Muscle layer of colon (tissue), 2 donors: ENCODE measurements around the gene KIF1B.

ENCODE experiments used
- H3K27ac ChIP-seq: one replicate; pipeline ENCODE4 v1.7.0; 2013; ENCODE audit warnings: low read depth, mild to moderate bottlenecking, low read length, moderate library complexity
- H3K27me3 ChIP-seq, 2 donors: one replicate each; pipeline ENCODE4 v1.7.0; 2013; ENCODE audit warnings: low read length in 2 of 2, mild to moderate bottlenecking in 2 of 2; ENCODE audit not compliant: insufficient read depth in 2 of 2, control insufficient read depth in 1 of 2
- H3K36me3 ChIP-seq: one replicate; pipeline ENCODE4 v1.7.0; 2013; ENCODE audit warnings: mild to moderate bottlenecking, low read length; ENCODE audit not compliant: insufficient read depth
- H3K4me1 ChIP-seq: one replicate; pipeline ENCODE4 v1.7.0; 2013; ENCODE audit warnings: mild to moderate bottlenecking, low read length; ENCODE audit not compliant: insufficient read depth
- H3K4me3 ChIP-seq, 2 donors: one replicate each; pipeline ENCODE4 v1.7.0; 2013; ENCODE audit warnings: low read length in 2 of 2, low read depth in 1 of 2, mild to moderate bottlenecking in 1 of 2, moderate library complexity in 1 of 2
- H3K9ac ChIP-seq: one replicate; pipeline ENCODE4 v1.7.0; 2013; ENCODE audit warnings: low read length
- H3K9me3 ChIP-seq: one replicate; pipeline ENCODE4 v1.7.0; 2013; ENCODE audit warnings: mild to moderate bottlenecking, low read length
- donor health status: abdominal sarcoma.
- donor health status: Adenocarcinoma of cecum.

The KIF1B gene

GRCh38 chr1:10209905-10210810 is at the start of gene KIF1B:
TSS of gene KIF1B (plus strand) at chr1:10210570. CDS start at chr1:10232329, 21,759 bp downstream.
- Histone ChIP-seq H3K27me3 (no peaks in the 10 kb centered on the region), H3K36me3 (no peaks in the 10 kb centered on the region), H3K4me1 (peaks cover 21% of the 10 kb centered on the region), H3K9me3 (no peaks in the 10 kb centered on the region), H3K27ac (peak within 1 kb of the TSS; percentile 95), H3K9ac (peak within 1 kb of the TSS; percentile 99), H3K4me3 (peak within 1 kb of the TSS; percentile 86 to 98)

GRCh38 chr1:10160907-10161490 is 49.4 kb upstream of the KIF1B start:
- Histone ChIP-seq H3K27ac (peak overlapping the region; percentile 66), H3K4me1 (peaks cover 14% of the 10 kb centered on the region), H3K9ac (no peak overlapping the region), H3K9me3 (no peaks in the 10 kb centered on the region), H3K4me3 (no peak overlapping the region), H3K27me3 (no peaks in the 10 kb centered on the region), H3K36me3 (peaks cover 31% of the 10 kb centered on the region)

GRCh38 chr1:10161541-10162290 is 48.7 kb upstream of the KIF1B start:
- H3K27ac ChIP-seq = peak overlapping the region; percentile 28
- peaks cover 37% of the 10 kb centered on the region for H3K36me3 ChIP-seq
- no peak overlapping the region for H3K9ac ChIP-seq
- no peaks in the 10 kb centered on the region for H3K27me3 ChIP-seq
- H3K9me3 ChIP-seq = no peaks in the 10 kb centered on the region
- H3K4me1 ChIP-seq = peaks cover 14% of the 10 kb centered on the region
- H3K4me3 ChIP-seq = no peak overlapping the region

- H3K4me3 ChIP-seq = no peak overlapping the region
- H3K27me3 ChIP-seq = no peaks in the 10 kb centered on the region
- no peaks in the 10 kb centered on the region for H3K4me1 ChIP-seq
- H3K27ac ChIP-seq = no peak overlapping the region
- H3K9ac ChIP-seq = no peak overlapping the region
- H3K36me3 ChIP-seq = peaks cover 57% of the 10 kb centered on the region
- H3K9me3 ChIP-seq = no peaks in the 10 kb centered on the region
Observed at GRCh38 chr1:10168912-10169514, 41.4 kb upstream of the KIF1B start.

- H3K9me3 ChIP-seq = no peaks in the 10 kb centered on the region
- H3K27ac ChIP-seq = no peak overlapping the region
- H3K4me3 ChIP-seq = no peak overlapping the region
- no peaks in the 10 kb centered on the region for H3K4me1 ChIP-seq
- H3K27me3 ChIP-seq = no peaks in the 10 kb centered on the region
- H3K9ac ChIP-seq = no peak overlapping the region
- H3K36me3 ChIP-seq = peaks cover 47% of the 10 kb centered on the region
Observed at GRCh38 chr1:10170239-10170574, 40.2 kb upstream of the KIF1B start.

- peaks cover 40% of the 10 kb centered on the region for H3K36me3 ChIP-seq
- H3K27ac ChIP-seq = no peak overlapping the region
- no peaks in the 10 kb centered on the region for H3K4me1 ChIP-seq
- no peaks in the 10 kb centered on the region for H3K27me3 ChIP-seq
- no peak overlapping the region for H3K9ac ChIP-seq
- H3K4me3 ChIP-seq = no peak overlapping the region
- no peaks in the 10 kb centered on the region for H3K9me3 ChIP-seq
Observed at GRCh38 chr1:10171105-10171767, 39.1 kb upstream of the KIF1B start.

- Histone ChIP-seq H3K36me3 (peaks cover 38% of the 10 kb centered on the region), H3K4me1 (no peaks in the 10 kb centered on the region), H3K27me3 (no peaks in the 10 kb centered on the region), H3K9ac (no peak overlapping the region), H3K27ac (no peak overlapping the region), H3K4me3 (no peak overlapping the region), H3K9me3 (no peaks in the 10 kb centered on the region)
Observed at GRCh38 chr1:10171995-10172669, 38.2 kb upstream of the KIF1B start.

- Histone ChIP-seq H3K27me3 (no peaks in the 10 kb centered on the region), H3K4me3 (no peak overlapping the region), H3K27ac (no peak overlapping the region), H3K9ac (no peak overlapping the region), H3K4me1 (no peaks in the 10 kb centered on the region), H3K9me3 (no peaks in the 10 kb centered on the region), H3K36me3 (peaks cover 30% of the 10 kb centered on the region)
Observed at GRCh38 chr1:10173582-10173981, 36.8 kb upstream of the KIF1B start.

- Histone ChIP-seq H3K36me3 (peaks cover 30% of the 10 kb centered on the region), H3K27me3 (no peaks in the 10 kb centered on the region), H3K4me3 (no peak overlapping the region), H3K9me3 (no peaks in the 10 kb centered on the region), H3K9ac (no peak overlapping the region), H3K4me1 (no peaks in the 10 kb centered on the region), H3K27ac (no peak overlapping the region)
Observed at GRCh38 chr1:10177876-10178275, 32.5 kb upstream of the KIF1B start.

GRCh38 chr1:10178597-10179405 is 31.6 kb upstream of the KIF1B start:
- Histone ChIP-seq H3K9ac (no peak overlapping the region), H3K36me3 (peaks cover 30% of the 10 kb centered on the region), H3K4me3 (no peak overlapping the region), H3K4me1 (no peaks in the 10 kb centered on the region), H3K27me3 (no peaks in the 10 kb centered on the region), H3K9me3 (no peaks in the 10 kb centered on the region), H3K27ac (no peak overlapping the region)
